ENCODE results near the gene EMC10.

DNA sequence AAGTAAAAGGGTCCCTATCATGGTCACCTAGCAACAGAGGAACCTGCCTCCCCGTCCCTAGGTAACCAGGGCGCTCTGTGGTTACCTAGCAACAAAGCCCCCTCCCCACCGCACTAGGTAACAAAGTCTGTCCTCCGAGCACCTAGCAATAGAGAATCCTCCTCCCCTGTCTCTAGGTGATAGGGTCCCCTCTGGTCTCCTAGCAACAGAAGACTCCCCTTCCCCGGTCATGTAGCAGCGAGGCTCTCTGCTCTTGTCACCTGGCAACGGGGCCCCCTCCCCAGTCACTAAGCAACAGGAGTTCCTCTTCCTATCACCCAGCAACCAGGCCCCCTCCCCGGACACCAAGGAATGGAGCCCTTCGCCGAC is 34.4 kb downstream of the EMC10 start:
- TF ChIP-seq POLR2AphosphoS5 (IDR thresholded peaks at IDR 0.05) (no peak), POLR2A (IDR thresholded peaks at IDR 0.05) (no peak), EP300 (IDR thresholded peaks at IDR 0.05) (no peak)
- TF ChIP-seq, protein P1, sequence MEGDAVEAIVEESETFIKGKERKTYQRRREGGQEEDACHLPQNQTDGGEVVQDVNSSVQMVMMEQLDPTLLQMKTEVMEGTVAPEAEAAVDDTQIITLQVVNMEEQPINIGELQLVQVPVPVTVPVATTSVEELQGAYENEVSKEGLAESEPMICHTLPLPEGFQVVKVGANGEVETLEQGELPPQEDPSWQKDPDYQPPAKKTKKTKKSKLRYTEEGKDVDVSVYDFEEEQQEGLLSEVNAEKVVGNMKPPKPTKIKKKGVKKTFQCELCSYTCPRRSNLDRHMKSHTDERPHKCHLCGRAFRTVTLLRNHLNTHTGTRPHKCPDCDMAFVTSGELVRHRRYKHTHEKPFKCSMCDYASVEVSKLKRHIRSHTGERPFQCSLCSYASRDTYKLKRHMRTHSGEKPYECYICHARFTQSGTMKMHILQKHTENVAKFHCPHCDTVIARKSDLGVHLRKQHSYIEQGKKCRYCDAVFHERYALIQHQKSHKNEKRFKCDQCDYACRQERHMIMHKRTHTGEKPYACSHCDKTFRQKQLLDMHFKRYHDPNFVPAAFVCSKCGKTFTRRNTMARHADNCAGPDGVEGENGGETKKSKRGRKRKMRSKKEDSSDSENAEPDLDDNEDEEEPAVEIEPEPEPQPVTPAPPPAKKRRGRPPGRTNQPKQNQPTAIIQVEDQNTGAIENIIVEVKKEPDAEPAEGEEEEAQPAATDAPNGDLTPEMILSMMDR (IDR thresholded peaks at IDR 0.05), result no peak

Measured in suprapubic skin (tissue), 4 donors.